Colonic mucosa (tissue), 4 donors: ENCODE measurements around the gene CD2AP. TPM values are rescaled to one million over a fixed set of nuclear protein-coding genes. Genes with fewer than 3 reads are reported as not detected.

Source experiments
- DNase-seq: peaks from one replicate; pipeline ENCODE4 v3.0.0-alpha.2; 2020
- H3K27ac ChIP-seq: fragments of 200-600 bp; one replicate; pipeline ENCODE4 v1.8.0; 2021
- H3K27me3 ChIP-seq: fragments of 200-600 bp; one replicate; pipeline ENCODE4 v1.8.0; 2021
- H3K36me3 ChIP-seq: fragments of 200-600 bp; one replicate; pipeline ENCODE4 v1.8.0; 2021
- H3K4me1 ChIP-seq: fragments of 200-600 bp; one replicate; pipeline ENCODE4 v1.8.0; 2021; ENCODE audit warnings: mild to moderate bottlenecking
- H3K4me3 ChIP-seq: fragments of 200-600 bp; one replicate; pipeline ENCODE4 v1.8.0; 2021
- H3K9ac ChIP-seq, 2 donors: one replicate each; pipeline ENCODE4 v1.7.0; 2013; ENCODE audit warnings: control low read depth in 2 of 2, low read depth in 2 of 2, low read length in 2 of 2
- H3K9me3 ChIP-seq: fragments of 200-600 bp; one replicate; pipeline ENCODE4 v1.8.0; 2021
- intact Hi-C: fragments of 100-400 bp; cut with DNase I; formaldehyde crosslinking; loops from one replicate; pipeline ENCODE4 v1.14.1; 2022
- total RNA-seq, 2 donors: library from RNA; stranded (reverse); fragmentation: NEBNext Ultra II Directional in 1 of 2; extraction: Animal tissue kit (Norgen Biotek cat#: 25700) in 1 of 2; gene quantifications; one replicate each; pipeline ENCODE4 v1.2.1, GENCODE V29; 2021
- TF ChIP-seq, protein P1 (sequence below): fragments of 200-600 bp; IDR thresholded peaks from one replicate; pipeline ENCODE4 v1.8.0; 2022; ENCODE audit warnings: antibody characterized with exemption, mild to moderate bottlenecking
- donor health status: healthy.
- donor health status: DM: no; HTN: no; CAD: no.
- donor health status: DM: no; HTN: no; CAD: no.

CD2AP gene
- total RNA-seq, 2 donors from 2014 or later: 83.1 to 146 TPM

DNA sequence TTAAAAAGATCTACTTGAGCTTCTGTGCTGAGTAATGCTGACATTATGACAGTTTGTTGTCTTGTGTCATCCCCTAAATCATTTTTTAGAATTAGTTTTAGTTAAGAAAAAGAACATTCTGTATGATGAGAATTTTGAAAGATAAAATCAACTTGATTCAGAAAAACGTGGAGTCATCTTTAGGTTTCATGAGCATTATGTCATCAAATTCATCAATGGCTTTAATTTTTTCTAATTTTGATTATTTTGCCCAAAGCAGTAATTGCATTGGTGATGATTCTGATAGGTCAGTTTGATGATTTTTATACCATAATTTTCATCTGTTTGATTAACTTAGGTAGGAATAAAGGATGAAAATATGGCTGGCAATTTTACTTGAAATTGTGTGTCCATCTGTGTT is 194.2 kb downstream of the CD2AP start:
- H3K9me3 ChIP-seq: no peaks in the 10 kb centered on the region
- H3K4me3 ChIP-seq: no peak overlapping the region
- H3K27ac ChIP-seq: no peak overlapping the region
- intact Hi-C loops: no loop called here
- no peaks in the 10 kb centered on the region for H3K36me3 ChIP-seq
- TF ChIP-seq, protein P1, sequence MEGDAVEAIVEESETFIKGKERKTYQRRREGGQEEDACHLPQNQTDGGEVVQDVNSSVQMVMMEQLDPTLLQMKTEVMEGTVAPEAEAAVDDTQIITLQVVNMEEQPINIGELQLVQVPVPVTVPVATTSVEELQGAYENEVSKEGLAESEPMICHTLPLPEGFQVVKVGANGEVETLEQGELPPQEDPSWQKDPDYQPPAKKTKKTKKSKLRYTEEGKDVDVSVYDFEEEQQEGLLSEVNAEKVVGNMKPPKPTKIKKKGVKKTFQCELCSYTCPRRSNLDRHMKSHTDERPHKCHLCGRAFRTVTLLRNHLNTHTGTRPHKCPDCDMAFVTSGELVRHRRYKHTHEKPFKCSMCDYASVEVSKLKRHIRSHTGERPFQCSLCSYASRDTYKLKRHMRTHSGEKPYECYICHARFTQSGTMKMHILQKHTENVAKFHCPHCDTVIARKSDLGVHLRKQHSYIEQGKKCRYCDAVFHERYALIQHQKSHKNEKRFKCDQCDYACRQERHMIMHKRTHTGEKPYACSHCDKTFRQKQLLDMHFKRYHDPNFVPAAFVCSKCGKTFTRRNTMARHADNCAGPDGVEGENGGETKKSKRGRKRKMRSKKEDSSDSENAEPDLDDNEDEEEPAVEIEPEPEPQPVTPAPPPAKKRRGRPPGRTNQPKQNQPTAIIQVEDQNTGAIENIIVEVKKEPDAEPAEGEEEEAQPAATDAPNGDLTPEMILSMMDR: no peak
- H3K27me3 ChIP-seq: no peaks in the 10 kb centered on the region
- no peaks in the 10 kb centered on the region for H3K4me1 ChIP-seq
- DNase-seq: no peak
- no peak overlapping the region for H3K9ac ChIP-seq

DNA sequence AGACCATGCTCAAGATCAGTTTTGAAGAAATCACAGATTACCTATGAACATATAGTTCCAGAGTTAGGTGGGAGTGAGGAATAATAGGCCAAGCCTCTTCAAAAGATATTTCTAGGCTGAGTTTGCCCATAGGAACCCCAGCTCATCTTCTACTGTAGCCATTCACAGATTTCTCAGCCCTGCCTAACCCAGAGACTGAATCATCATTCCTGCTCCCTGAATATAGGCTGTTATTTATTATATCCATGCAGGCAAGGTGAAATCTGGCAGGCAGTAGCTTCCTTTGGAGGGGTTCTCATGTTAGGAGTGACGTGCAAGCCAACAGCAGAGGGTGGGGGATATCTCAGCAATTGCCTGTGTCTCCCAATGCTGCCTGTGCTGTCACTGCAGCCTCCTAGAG is 195.2 kb downstream of the CD2AP start:
- no peaks in the 10 kb centered on the region for H3K36me3 ChIP-seq
- intact Hi-C loops: no loop called here
- TF ChIP-seq, protein P1: no peak
- H3K9me3 ChIP-seq: no peaks in the 10 kb centered on the region
- H3K27ac ChIP-seq: no peak overlapping the region
- H3K4me1 ChIP-seq: no peaks in the 10 kb centered on the region
- no peak overlapping the region for H3K9ac ChIP-seq
- DNase-seq: no peak
- H3K4me3 ChIP-seq: no peak overlapping the region
- no peaks in the 10 kb centered on the region for H3K27me3 ChIP-seq

DNA sequence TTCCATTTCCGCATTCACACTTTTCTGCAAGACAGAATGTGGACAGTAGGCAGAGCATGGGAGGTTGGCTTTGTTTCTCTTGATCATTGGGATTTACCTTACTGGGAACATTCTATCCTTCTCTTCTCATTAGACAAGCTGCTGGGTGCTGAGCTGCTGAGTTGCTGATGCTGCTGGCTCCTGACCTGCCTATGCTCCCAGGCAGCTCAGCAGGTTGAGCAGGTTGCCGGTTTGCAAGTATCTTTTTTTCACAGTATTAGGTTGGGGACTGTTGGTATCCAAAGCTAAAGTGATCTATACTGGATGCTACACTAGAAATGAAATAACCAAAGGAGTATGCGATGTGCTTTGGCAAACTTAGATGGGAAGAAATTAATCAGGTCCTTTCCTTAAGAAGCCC is 197.1 kb downstream of the CD2AP start:
- no peak overlapping the region for H3K27ac ChIP-seq
- no peak overlapping the region for H3K4me3 ChIP-seq
- no peaks in the 10 kb centered on the region for H3K36me3 ChIP-seq
- no peaks in the 10 kb centered on the region for H3K27me3 ChIP-seq
- H3K4me1 ChIP-seq: no peaks in the 10 kb centered on the region
- intact Hi-C loops: no loop called here
- no peaks in the 10 kb centered on the region for H3K9me3 ChIP-seq
- TF ChIP-seq, protein P1: no peak
- DNase-seq: no peak
- no peak overlapping the region for H3K9ac ChIP-seq

Other genes with a start within 250 kb of the CD2AP start
- gene TNFRSF21, start 167.9 kb upstream of the CD2AP start, total RNA-seq: 100 to 1,000 TPM in 1 of 2 donors, 10 to 100 TPM in 1; 74.0 to 102 TPM
- 1 to 10 TPM; 1.6 to 1.9 TPM for gene ADGRF4, start 220.8 kb downstream of the CD2AP start, total RNA-seq